ENCODE results near the gene CSAD. TPM values are rescaled to one million over a fixed set of nuclear protein-coding genes. Genes with fewer than 3 reads are reported as not detected.

The CSAD gene
- total RNA-seq (14.1 and 16.8 TPM in 2 replicates), polyA plus RNA-seq (14.3 and 15.7 TPM in 2 replicates)

GRCh38 chr12:53180220-53180930 is at the start of gene CSAD, which contains the start of gene ZNF740:
TSS of gene CSAD (minus strand) at chr12:53180925. CDS start at chr12:53173470, 7,455 bp downstream.
TSS of gene ZNF740 (plus strand) at chr12:53180722. CDS start at chr12:53181984, 1,262 bp downstream.
- TF ChIP-seq CTCF (IDR thresholded peaks at IDR 0.05; ENCODE audit: poor library complexity) (no peak), EZH2 (IDR thresholded peaks at IDR 0.05; ENCODE audit: borderline replicate concordance) (no peak), EZH2phosphoT487 (IDR thresholded peaks at IDR 0.05; ENCODE audit: low read depth, severe bottlenecking, unreplicated experiment) (no peak)
- no peaks in the 10 kb centered on the region for H3K9me2 ChIP-seq (replicated peaks; ENCODE audit: insufficient read depth)
- peak within 1 kb of the TSS; percentile 61 for H2AFZ ChIP-seq
- H4K20me1 ChIP-seq (ENCODE audit: insufficient read depth, poor library complexity, severe bottlenecking) = peaks cover 6% of the 10 kb centered on the region
- peak within 1 kb of the TSS; percentile 89 for H3K4me2 ChIP-seq
- peaks cover 35% of the 10 kb centered on the region for H3K4me1 ChIP-seq (ENCODE audit: insufficient read depth)
- WGBS (ENCODE audit: low lambda C conversion rate, missing lambda C conversion rate) = 2% methylated on average over 45 of the region's 70 CpGs
- peak within 1 kb of the TSS; percentile 33 for H3K4me3 ChIP-seq
- peak; percentile 99 for DNase-seq (ENCODE audit: low spot score)
- peaks cover 63% of the 10 kb centered on the region for H3K79me2 ChIP-seq
- H3K9me3 ChIP-seq (ENCODE audit: low read depth) = no peaks in the 10 kb centered on the region
- H3K27ac ChIP-seq = peak within 1 kb of the TSS; percentile 94
- H3K36me3 ChIP-seq (replicated peaks; ENCODE audit: insufficient read depth, low read depth) = no peaks in the 10 kb centered on the region
- no peaks in the 10 kb centered on the region for H3K27me3 ChIP-seq

- Histone ChIP-seq H3K79me2 (peaks cover 11% of the 10 kb centered on the region), H3K4me3 (no peak overlapping the region), H3K9me3 (ENCODE audit: low read depth) (no peaks in the 10 kb centered on the region), H2AFZ (no peak overlapping the region), H3K4me1 (ENCODE audit: insufficient read depth) (peaks cover 35% of the 10 kb centered on the region), H3K9me2 (replicated peaks; ENCODE audit: insufficient read depth) (no peaks in the 10 kb centered on the region), H3K27ac (peak overlapping the region; percentile 92), H4K20me1 (ENCODE audit: insufficient read depth, poor library complexity, severe bottlenecking) (no peaks in the 10 kb centered on the region), H3K36me3 (replicated peaks; ENCODE audit: insufficient read depth, low read depth) (no peaks in the 10 kb centered on the region), H3K4me2 (peak overlapping the region; percentile 94), H3K27me3 (no peaks in the 10 kb centered on the region)
- TF ChIP-seq CTCF (IDR thresholded peaks at IDR 0.05; ENCODE audit: poor library complexity) = no peak
- no peak for TF ChIP-seq EZH2 (IDR thresholded peaks at IDR 0.05; ENCODE audit: borderline replicate concordance)
- no peak for TF ChIP-seq EZH2phosphoT487 (IDR thresholded peaks at IDR 0.05; ENCODE audit: low read depth, severe bottlenecking, unreplicated experiment)
- no peak for DNase-seq (ENCODE audit: low spot score)
- WGBS (ENCODE audit: low lambda C conversion rate, missing lambda C conversion rate) = 77% methylated on average over 6 of the region's 10 CpGs
Measured at GRCh38 chr12:53230108-53230845, 49.6 kb upstream of the CSAD start.

- Histone ChIP-seq H3K4me3 (no peak overlapping the region), H3K9me3 (ENCODE audit: low read depth) (no peaks in the 10 kb centered on the region), H3K36me3 (replicated peaks; ENCODE audit: insufficient read depth, low read depth) (no peaks in the 10 kb centered on the region), H3K4me1 (ENCODE audit: insufficient read depth) (peaks cover 40% of the 10 kb centered on the region), H3K4me2 (peak overlapping the region; percentile 94), H2AFZ (no peak overlapping the region), H3K27ac (peak overlapping the region; percentile 92), H4K20me1 (ENCODE audit: insufficient read depth, poor library complexity, severe bottlenecking) (no peaks in the 10 kb centered on the region), H3K79me2 (peaks cover 11% of the 10 kb centered on the region), H3K27me3 (no peaks in the 10 kb centered on the region), H3K9me2 (replicated peaks; ENCODE audit: insufficient read depth) (no peaks in the 10 kb centered on the region)
- TF ChIP-seq EZH2phosphoT487 (IDR thresholded peaks at IDR 0.05; ENCODE audit: low read depth, severe bottlenecking, unreplicated experiment) = no peak
- TF ChIP-seq CTCF (IDR thresholded peaks at IDR 0.05; ENCODE audit: poor library complexity) = no peak
- TF ChIP-seq EZH2 (IDR thresholded peaks at IDR 0.05; ENCODE audit: borderline replicate concordance) = no peak
- DNase-seq (ENCODE audit: low spot score) = no peak
- WGBS (ENCODE audit: low lambda C conversion rate, missing lambda C conversion rate) = 65% methylated on average over 2 of the region's 2 CpGs
Measured at GRCh38 chr12:53229454-53229853, 48.7 kb upstream of the CSAD start.

Data from hepatocyte (in vitro differentiated cells).